NCI-H2171 treated with DMSO at 0.1 percent for 48 hours (cell line): Measurements from ENCODE around the gene NXN.
"Not testable (repeated sequence)": the region's sequence is repeated elsewhere in the genome, so short reads cannot be mapped to it uniquely, and the experiment has no call there.

Experiments used
- DNase-seq: peaks from one replicate; lab custom pipeline; 2025; lab: John Stamatoyannopoulos, UW

Gene NXN

DNA sequence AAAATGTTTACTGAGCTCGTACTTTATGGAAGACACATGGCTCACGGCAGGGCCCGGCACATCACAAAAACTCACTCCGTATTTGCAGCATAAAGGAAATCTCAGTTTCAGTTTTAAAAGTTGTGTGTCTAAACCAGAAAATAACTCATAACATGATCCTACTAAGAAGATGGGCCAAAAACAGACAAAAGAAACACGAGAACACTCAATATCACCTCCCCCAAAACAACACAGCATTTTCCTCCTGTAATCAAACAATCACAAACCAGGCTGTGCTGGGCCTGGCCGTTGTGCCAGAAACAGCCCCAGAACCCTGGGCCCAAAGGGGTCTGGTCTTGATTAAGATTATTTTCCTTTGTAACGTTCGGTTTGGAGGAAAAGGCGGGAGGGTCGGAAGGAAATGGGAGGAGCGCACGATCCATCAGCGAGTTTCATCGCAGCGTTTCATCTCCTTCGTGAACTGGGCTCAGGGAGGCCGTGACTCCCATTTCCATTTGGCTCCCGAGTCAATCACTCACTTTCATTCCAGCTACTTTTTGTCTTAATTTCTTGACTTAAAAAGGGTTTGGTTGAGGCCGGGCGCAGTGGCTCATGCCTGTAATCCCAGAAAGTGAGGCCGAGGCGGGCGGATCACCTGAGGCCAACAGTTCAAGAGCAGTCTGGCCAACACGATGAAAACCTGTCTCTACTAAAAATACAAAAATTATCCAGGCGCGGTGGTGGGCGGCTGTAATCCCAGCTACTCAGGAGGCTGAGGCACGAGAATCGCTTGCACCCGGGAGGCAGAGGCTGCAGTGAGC, 61.4 kb downstream of the NXN start:
- DNase-seq, result no peak

DNA sequence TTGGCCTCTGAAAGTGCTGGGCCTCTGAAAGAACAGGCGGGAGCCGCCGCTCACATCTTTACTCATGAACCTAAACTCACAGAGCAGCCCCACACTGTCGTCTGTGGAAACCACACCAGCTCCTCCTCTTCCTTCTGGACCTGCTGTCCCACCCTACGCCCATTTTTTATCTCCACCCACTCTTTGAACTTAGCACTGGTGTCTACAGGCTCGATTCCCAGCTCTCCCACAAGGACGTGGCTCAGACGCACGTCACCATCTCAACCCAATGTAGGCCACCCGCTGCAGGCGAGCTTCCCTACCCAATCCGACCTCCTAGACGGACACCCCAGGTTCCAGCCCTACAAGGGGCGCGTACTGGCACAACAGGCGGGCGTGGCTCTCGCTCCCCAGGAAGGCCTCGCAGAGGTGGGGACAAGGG, 62.2 kb downstream of the NXN start:
- DNase-seq, result no peak

DNA sequence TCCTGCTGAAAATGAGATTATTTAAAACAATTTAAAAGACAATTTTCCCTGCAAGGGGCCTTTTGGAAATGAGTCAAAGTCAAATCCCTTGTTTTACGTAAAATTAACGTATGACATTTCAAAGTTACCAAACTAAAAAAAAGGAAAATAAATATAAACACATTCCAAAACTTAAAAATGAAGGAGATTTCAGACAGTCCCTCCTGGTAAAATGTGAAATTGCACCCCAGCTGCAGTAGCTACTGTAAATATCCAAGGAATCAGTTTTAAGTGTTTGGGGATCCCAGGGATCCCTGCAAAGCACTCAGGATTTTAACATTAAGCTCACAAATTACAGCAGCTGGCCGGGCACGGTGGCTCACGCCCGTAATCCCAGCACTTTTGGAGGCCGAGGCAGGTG, 63.3 kb downstream of the NXN start:
- DNase-seq, result no peak

DNA sequence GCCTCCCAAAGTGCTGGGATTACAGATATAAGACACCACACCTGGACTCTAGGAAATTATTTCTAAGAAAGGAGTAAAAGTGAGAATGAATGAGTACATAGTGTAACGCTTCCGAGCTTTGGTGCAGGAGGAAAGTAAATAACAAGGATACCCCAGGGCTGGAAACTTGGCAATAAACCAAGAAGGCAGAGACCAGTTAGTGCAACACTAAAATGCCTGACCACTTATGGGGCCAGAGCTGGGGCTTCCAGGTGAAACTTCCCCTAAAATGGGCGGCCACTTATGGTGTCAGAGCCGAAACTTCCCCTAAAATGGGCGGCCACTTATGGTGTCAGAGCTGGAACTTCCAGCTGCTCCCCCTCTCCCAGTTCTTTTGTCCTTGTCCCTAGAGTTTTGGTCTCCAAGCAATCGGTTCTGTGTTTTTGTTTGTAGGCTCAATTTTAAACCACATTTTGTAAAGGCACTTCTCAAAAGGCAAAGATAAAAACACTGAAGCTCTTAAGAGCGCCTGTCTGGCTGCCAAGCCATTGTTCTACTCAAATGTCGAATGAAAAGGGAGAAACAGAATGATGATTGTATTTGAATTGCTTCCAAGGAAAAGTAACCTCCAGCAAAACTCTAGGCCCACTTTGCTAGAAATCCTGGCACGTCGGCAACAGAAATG, 63.9 kb downstream of the NXN start:
- DNase-seq, result peak; percentile 45

DNA sequence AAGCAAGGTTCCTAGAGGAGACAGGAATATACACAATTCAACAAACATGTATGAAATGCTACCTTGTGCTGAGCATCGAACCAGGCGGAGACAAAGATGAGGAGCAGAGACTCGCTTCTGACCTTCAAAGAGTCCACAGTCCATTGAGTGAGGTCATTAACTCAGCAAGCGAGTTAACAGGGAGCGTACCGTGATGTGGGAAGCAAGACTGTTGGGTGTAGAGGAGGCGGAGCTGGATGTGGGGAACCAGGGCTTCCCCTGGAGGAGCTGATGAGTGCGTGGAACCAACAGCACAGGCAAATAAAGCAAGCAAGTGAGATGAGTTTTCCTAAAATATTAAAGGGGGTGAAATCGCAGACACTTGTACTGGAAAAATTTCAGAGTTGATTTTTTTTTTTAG, 65.0 kb downstream of the NXN start:
- no peak for DNase-seq

DNA sequence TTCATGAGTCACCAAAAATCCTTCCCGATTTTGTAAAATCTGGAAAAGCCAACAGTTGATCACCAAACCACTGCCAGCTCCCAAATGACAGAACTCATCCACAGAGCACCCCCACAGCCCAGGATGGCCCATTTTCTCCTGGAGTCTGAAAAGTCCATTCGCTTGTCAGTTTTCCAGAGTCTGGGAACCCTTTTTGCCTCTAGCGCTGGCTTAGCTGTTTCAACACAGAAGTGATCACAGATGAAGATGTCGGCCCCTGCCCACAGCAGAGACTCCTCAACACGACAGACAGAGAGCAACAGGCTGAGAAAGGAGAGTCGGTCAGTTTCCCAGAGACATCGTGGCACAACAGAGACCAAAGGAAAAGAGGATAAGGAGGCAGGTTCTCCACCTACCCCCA, 66.4 kb downstream of the NXN start:
- DNase-seq, result no peak

DNA sequence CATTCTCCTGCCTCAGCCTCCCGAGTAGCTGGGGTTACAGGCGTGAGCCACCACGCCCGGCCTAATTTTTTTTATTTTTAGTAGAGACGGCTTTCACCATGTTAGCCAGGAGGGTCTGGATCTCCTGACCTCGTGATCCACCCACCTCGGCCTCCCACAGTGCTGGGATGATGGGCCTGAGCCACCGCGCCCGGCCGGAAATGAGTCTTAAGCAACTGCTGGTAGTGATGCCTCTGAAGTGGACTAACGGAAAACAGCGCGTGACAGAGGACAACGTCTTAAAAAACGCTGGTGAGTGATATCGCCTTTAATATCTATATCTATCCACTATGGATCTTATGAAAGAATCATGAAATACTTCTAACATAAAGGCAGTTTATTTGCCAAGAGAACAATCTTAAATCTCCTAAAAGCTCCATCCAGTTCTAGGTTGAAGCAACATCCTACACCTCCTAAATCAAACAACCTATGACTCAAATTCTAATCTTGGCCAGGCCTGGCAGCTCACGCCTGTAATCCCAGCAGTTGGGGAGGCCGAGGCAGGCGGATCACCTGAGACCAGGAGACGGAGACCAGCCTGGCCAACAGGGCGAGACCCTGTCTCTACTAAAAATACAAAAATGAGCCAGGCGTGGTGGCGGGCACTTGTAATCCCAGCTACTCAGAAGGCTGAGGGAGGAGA, 69.8 kb downstream of the NXN start:
- DNase-seq, result no peak

DNA sequence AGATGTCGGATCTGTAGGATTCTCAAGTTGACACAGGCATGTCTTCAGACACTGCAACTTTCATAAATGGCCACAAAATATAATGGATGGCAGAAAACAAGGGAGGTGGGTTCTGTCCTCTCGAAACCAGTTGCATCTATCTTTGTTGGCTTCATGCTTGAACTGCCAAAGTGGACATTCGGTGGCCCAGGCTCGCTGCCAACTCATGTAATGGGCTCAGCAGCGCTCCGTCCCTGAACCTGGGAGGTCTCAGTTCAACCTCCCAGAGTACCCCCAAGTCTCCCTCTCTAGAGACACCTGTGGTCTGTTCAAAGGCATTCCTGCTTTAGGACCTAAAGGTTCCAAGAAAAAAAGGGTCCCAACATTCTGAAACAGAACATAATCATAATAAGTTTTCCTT, 71.9 kb downstream of the NXN start:
- DNase-seq, result no peak

DNA sequence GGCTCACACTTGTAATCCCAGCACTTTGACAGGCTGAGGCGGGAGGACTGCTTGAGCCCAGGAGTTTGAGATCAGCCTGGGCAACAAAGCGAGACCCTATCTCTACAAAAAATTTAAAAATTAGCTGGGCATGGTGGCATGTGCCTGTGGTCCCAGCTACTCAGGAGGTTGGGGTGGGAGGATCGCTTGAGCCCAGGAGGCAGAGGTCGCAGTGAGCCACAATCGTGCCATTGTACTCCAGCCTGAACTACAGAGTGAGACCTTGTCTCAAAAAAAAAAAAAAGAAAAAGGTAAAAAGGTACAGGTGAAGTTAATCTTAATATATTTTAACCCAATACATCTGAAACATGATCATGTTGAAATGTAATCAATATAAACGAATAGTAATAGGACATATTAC, 73.9 kb downstream of the NXN start:
- DNase-seq, result not testable (repeated sequence)

DNA sequence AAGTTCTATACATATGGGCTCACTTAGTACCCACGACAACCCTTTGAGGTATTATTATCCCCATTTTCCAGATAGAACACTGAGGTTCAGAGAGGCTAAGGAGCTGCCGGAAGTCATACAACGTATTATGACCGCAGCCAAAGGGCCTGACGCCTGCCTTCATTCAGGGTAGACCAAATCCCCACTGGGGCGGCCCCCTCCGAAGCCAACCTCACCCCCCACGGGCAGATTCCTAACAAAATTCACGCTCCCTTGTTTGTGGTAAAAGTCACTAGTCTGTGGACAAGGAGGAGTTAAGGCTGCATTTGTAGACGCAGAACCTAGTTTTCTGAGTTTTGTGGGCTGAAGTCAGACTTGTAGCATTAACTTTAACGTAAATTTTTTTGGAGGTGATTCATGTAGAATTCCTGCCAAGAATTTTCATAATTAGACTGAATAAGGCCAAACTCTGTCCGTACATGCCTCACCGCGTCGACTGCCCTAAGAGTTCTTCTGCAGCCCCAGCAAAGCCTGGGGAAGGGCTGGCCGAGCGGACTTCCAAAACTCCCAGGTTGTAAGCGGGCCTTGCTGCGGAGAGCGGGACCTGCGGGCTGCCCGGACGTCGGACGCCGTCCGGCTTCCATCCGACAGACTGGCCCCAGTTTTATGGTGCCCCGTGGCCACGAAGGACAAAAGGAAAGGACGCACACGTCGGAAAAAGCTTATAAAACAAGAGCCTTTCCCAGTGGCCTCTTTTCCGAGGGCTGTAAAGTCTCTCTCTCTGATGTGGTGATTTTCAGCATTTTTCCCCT, 75.7 kb downstream of the NXN start:
- no peak for DNase-seq

DNA sequence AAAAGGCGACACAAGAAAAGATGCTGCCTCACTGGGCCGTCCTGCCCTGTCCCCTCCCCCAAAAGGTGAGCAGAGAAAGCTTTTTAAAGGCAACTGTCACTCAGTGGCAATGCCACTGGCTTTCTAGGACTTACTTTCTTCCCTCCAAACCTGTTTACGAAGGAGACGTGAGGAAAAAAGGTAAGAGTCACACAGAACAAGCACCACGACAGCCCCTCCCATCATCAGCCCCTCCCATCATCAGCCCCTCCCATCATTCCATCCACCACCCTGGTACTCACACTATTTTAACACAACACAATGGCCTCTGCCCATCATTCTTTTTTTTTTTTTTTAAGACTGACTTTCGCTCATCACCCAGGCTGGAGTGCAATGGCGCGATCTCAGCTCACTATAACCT, 77.1 kb downstream of the NXN start:
- no peak for DNase-seq

DNA sequence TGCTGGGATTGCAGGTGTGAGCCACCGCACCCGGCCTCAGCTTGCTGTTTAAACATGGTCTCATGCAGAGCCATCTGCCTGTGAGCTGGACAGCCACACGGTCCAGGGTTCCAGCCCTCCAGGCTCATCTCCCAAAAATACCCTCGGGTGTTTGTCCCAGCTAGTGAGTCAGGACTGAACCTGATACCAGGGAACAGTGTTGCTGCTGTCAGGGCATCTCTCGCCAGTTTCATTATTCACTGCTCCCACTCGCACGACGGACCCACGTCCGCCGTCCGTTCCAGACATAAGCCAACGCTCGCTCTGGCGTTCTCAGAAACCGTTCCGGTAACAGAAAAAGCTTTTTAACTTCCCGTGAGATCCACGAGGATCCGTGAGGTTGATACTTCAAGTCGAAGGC, 77.6 kb downstream of the NXN start:
- no peak for DNase-seq

DNA sequence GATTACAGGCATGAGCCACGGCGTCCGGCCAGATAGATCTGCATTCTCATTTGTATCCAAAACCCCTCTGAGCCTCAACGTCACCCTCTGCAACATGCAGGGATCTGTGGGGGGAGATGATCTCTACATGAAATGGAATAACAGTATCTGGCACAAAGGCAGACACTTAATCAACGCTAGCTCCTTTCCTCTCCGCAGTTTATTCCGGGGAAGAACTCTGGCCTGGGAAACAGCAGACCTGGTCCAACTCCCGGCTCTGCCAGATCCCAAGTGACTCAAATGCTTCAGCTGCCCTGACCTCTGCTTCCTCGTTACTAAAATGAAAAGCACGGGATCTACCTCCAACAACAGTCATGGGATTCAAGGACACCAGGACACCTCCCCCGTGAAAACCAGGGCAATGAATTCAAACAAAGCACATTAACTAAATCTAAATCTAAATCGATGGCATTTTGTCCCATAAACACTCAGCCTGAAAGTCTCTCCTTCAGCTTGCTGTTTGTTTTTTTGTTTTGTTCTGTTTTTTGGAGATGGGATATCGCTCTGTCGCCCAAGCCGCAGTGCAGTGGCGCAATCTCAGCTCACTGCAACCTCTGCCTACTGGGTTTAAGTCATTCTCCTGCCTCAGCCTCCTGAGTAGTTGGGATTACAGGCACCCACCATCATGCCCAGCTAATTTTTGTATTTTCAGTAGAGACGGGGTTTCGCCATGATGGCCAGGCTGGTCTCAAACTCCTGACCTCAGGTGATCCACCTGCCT, 78.2 kb downstream of the NXN start:
- no peak for DNase-seq

DNA sequence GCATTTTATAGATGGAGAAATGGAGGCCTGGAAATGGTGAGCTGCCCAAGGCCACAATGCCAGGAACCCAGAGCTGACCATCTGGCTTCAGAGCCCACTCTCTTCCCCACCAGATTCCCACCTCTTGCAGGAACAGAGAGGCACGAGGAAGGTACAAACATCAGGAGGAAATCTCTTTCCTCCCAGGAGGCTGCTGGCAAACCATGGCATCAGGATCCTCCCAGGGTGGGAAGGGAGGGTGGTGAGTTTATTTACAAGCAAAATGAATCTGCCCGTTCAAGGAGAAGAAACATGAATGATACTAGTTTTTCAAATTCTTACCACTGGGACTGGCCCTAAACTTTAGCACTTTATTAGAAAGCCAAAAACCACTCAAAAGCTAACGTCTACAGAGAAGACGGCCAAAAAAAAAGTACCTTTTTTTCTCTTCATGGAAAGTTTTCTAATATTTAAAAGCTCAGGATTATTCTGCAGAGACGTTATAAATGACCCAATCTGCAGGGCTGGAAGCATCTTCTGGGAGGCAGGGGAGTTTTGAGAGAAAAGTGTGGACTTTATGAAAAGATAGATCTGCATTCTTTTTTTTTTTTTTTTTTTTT, 79.1 kb downstream of the NXN start:
- DNase-seq, result no peak

DNA sequence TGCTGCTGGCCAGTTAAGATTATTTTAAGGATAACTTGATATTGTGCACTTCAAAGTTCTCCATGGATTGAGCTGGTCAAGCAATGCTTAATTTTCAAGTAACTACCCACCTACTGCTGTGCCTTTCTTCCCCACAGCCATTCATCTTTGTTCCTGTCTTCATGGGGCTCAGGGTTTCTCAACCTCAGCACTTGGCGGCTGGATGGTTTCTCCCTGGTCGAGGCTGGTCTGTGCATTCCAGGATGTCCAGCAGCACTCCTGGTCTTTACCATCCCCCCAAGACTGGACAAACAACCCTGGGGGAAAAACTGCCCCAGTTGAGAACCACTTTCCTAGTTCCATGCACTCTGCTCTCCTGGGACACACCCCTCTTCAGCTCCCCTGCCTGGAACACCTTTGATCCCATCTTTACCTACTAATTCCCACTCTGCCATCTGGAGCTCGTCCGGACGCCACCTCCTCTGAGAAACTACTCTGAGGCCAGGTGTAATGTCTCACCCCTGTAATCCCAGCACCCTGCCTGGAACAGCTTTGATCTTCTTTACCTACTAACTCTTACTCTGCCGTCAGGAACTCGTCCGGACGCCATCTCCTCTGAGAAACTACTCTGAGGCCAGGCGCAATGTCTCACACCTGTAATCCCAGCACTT, 81.5 kb downstream of the NXN start:
- DNase-seq, result no peak

DNA sequence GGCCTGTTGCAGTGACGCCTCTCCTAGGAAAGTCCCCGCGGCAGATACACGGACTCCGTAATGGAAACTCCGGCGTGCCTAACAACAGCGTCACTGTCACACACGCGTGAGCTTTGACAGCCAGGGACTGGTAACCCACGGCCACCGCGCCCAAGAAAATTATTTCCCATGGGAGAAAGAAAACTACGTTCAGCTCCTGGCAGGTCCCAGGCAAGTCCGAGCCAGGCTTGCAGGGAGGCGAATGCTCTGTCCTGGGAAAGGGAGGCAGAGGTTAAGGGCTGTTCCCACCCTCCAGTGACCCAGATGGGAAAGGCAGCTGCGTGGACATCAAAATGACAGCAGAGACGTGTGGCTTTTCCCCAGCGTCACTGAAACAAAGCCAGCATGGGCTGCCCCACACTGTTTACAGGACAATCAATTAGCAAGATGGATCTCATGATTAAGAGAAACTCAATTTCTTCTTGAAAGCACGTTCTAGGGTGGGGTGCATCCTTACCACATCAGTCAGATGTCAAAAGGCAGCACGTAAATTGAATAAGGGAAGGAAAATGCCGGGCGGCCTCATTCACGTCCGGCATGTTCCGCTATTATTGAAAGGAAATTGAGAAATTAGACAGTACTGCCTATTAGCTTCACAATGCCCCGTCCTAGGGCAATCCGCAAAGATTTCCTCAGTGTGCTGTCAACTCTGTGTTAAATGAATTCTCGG, 82.5 kb downstream of the NXN start:
- no peak for DNase-seq

DNA sequence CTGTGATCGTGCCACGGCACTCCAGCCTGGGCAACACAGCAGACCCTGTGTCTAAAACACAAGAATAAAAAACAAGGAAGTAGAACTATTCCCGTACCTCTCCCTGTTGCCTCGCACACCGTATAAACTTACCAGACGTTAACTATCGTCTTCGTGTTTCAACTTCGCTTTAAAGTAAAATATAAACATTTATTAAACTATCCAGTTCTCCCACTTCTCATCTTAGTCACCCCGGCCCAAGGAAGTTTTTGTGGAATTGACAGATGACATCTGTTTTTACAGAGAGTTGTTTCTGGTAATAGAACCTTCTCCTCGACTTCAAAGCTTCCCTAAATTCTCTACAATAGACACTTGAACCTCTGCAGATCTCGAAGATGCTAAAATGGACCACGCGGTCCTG, 83.1 kb downstream of the NXN start:
- no peak for DNase-seq

DNA sequence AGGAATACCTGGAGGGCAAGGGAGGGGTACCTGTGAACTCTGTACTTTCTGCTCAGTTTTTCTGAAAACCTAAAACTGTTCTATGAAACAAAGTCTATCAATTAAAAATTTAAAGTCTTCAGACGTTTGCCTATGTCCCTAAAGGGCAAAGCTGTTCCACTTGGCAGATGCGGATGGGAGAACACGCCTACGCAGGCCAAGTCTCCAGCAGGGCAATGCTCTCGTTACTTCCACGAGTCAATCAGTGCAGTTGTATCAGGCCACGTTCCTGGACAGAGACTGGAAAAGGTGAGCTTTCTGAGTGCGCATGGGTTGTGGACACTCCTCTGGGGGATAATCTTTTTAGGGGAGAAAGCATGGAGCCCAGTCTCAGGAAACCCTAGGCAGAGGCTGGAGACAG, 86.6 kb downstream of the NXN start:
- DNase-seq, result no peak

DNA sequence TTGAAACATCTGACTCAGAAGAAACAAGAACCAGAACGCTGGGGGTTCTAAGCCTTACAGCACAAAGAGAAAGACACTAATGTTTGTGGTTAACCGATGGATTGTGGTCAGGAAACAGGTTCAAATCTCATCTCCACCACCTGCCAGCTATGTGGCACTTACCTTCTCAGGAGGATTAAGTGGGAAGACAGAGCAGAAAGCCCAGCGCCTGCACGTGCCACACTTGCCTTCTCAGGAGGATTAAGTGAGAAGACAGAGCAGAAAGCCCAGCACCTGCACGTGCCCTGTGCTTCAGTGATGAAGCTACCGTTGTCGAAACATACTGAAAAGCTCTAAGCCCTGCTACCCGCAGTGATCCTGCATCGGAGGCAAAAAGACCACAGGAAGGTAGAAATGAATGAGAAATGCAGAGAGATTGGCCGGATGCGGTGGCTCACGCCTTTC, 90.6 kb downstream of the NXN start:
- DNase-seq, result peak; percentile 86
